ENCODE results near the gene PCGF1. TPM values are rescaled to one million over a fixed set of nuclear protein-coding genes. Genes with fewer than 3 reads are reported as not detected.
A peak's percentile ranks its signal among the peaks of the same experiment; 100 is the strongest.

The PCGF1 gene
- total and polyA plus RNA-seq, 2 of the 13 experiments (the other 11 are each of a cell fraction or from before 2014, with no cell fraction given): 20.4 to 22.6 TPM

- no peak for TF ChIP-seq SETDB1 (CRISPR knock-in tag; IDR thresholded peaks at IDR 0.05; ENCODE audit: borderline replicate concordance)
- 0 out of 2 replicates have a peak, but pooled peaks have one; percentile 35 for TF ChIP-seq STAT6 (CRISPR knock-in tag; IDR thresholded peaks at IDR 0.05; ENCODE audit: borderline replicate concordance)
- TF ChIP-seq SRSF1 (optimal IDR thresholded peaks at IDR 0.05; ENCODE audit: low read depth, low read length): peak; percentile 90
- TF ChIP-seq SIN3A (IDR thresholded peaks at IDR 0.05; ENCODE audit: borderline replicate concordance, low read depth, low read length): peak; percentile 26; the same call in 1 of the 2 replicates
- TF ChIP-seq ZNF749 (CRISPR knock-in tag; IDR thresholded peaks at IDR 0.05; ENCODE audit: borderline replicate concordance): peak; percentile 84
- no peak for TF ChIP-seq ZNF33B (CRISPR knock-in tag; IDR thresholded peaks at IDR 0.05)
- peak; percentile 17 for TF ChIP-seq IKZF5 (CRISPR knock-in tag; IDR thresholded peaks at IDR 0.05)
- no peak for TF ChIP-seq PBX2 (CRISPR knock-in tag; IDR thresholded peaks at IDR 0.05)
- TF ChIP-seq ZBTB25 (CRISPR knock-in tag; IDR thresholded peaks at IDR 0.05): 0 out of 2 replicates have a peak, but pooled peaks have one; percentile 4
- no peak for TF ChIP-seq PRPF4 (IDR thresholded peaks at IDR 0.05; ENCODE audit: low read depth, low read length, poor library complexity, severe bottlenecking)
- no peak for TF ChIP-seq ZNF652 (CRISPR knock-in tag; IDR thresholded peaks at IDR 0.05; ENCODE audit: borderline replicate concordance, low read depth)
- TF ChIP-seq PLSCR1 (CRISPR knock-in tag; IDR thresholded peaks at IDR 0.05; ENCODE audit: borderline replicate concordance): no peak
- TF ChIP-seq KLF15 (CRISPR knock-in tag; IDR thresholded peaks at IDR 0.05; ENCODE audit: borderline replicate concordance): peak; percentile 81; the same call in 1 of the 2 replicates
- no peak for TF ChIP-seq SP1 (IDR thresholded peaks at IDR 0.05)
- TF ChIP-seq SP1 (CRISPR knock-in tag; IDR thresholded peaks at IDR 0.05): peak; percentile 46
- TF ChIP-seq NONO (IDR thresholded peaks at IDR 0.05): no peak
- TF ChIP-seq NONO (CRISPR knock-in tag; conservative IDR thresholded peaks at IDR 0.05): peak; percentile 70; the same call in 1 of the 2 replicates
- TF ChIP-seq MAF1 (CRISPR knock-in tag; IDR thresholded peaks at IDR 0.05; ENCODE audit: borderline replicate concordance): 0 out of 2 replicates have a peak, but pooled peaks have one; percentile 27
- peak; percentile 79 for TF ChIP-seq POLR2G (IDR thresholded peaks at IDR 0.05; ENCODE audit: low read depth, low read length)
- peak; percentile 41; the same call in 1 of the 2 replicates for TF ChIP-seq ZMYM3 (CRISPR knock-in tag; IDR thresholded peaks at IDR 0.05)
- TF ChIP-seq MIER3 (CRISPR knock-in tag; IDR thresholded peaks at IDR 0.05; ENCODE audit: borderline replicate concordance): no peak
- no peak; the same call in 1 of the 2 replicates for TF ChIP-seq SMAD9 (CRISPR knock-in tag; IDR thresholded peaks at IDR 0.05)
- no peak for TF ChIP-seq ZNF879 (CRISPR knock-in tag; IDR thresholded peaks at IDR 0.05)
Observed at GRCh38 chr2:74502720-74503505, 4.6 kb downstream of the PCGF1 start (continued).
